ENCODE data around the gene ERAP2. TPM values are rescaled to one million over a fixed set of nuclear protein-coding genes. Genes with fewer than 3 reads are reported as not detected.

The ERAP2 gene
- total and polyA plus RNA-seq, 8 donors = 0.68 to 26.8 (median 12.4) TPM

DNA sequence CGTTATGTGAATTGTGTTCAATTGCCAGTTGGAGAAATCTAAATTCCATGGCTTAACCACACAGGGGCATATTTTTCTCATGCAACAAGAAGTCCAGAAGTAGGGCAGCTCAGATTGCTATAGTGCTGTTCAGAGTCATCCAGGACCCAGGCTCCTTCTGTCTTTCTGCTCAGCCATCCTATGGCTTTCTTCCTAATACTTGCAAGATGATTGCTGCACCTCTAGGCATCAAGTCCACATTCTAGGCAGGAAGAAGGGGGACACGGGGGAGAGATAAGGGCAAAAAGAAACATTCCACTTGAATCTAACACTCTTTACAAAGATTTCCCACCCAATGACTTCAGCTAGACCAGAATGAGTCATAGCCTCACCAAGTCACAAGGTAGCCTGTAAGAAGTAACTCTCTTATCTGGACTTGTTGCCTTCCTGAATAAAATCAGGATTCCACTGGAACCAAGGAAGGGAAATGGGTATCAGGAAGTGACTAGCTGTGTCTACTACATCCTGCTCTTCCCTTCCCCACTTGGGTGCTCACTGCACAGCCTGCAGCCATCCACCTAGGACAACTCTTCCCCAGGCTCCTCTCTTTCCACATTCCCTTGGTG, 5.3 kb downstream of the ERAP2 start:
- Histone ChIP-seq H3K9me3 (no peaks in the 10 kb centered on the region), H3K36me3 (peaks cover 0 to 33% (median 16%) of the 10 kb centered on the region in 4 donors), H3K27ac (peak overlapping the region in 1 of 5 donors; percentile 54), H3K4me3 (peak overlapping the region in 1 of 4 donors; percentile 20), H3K27me3 (no peaks in the 10 kb centered on the region), H3K4me1 (peaks cover 10 to 66% (median 40%) of the 10 kb centered on the region in 4 donors)
- 56 to 71% (median 60%) methylated on average over 2 of the region's 2 CpGs for WGBS, 5 donors
- intact Hi-C loops (cut with DNase I; ENCODE audit: low total_unique reads) = no loop called here
- TF ChIP-seq POLR2AphosphoS5 (IDR thresholded peaks at IDR 0.05) = peak in 1 of 3 donors; percentile 27
- TF ChIP-seq, protein P1, sequence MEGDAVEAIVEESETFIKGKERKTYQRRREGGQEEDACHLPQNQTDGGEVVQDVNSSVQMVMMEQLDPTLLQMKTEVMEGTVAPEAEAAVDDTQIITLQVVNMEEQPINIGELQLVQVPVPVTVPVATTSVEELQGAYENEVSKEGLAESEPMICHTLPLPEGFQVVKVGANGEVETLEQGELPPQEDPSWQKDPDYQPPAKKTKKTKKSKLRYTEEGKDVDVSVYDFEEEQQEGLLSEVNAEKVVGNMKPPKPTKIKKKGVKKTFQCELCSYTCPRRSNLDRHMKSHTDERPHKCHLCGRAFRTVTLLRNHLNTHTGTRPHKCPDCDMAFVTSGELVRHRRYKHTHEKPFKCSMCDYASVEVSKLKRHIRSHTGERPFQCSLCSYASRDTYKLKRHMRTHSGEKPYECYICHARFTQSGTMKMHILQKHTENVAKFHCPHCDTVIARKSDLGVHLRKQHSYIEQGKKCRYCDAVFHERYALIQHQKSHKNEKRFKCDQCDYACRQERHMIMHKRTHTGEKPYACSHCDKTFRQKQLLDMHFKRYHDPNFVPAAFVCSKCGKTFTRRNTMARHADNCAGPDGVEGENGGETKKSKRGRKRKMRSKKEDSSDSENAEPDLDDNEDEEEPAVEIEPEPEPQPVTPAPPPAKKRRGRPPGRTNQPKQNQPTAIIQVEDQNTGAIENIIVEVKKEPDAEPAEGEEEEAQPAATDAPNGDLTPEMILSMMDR (IDR thresholded peaks at IDR 0.05) = no peak
- DNase-seq = peak in 1 of 2 donors; percentile 32

GRCh38 chr5:96883871-96884270, 7.6 kb downstream of the ERAP2 start:
- Histone ChIP-seq H3K27ac (no peak overlapping the region), H3K4me3 (no peak overlapping the region), H3K4me1 (peaks cover 10 to 53% (median 35%) of the 10 kb centered on the region in 4 donors), H3K36me3 (peaks cover 0 to 46% (median 26%) of the 10 kb centered on the region in 4 donors), H3K27me3 (no peaks in the 10 kb centered on the region), H3K9me3 (no peaks in the 10 kb centered on the region)
- TF ChIP-seq EP300 (IDR thresholded peaks at IDR 0.05) (no peak), POLR2AphosphoS5 (IDR thresholded peaks at IDR 0.05) (no peak), POLR2A (IDR thresholded peaks at IDR 0.05) (no peak)
- TF ChIP-seq, protein P1 (IDR thresholded peaks at IDR 0.05) = no peak
- DNase-seq = no peak
- intact Hi-C loops (cut with DNase I; ENCODE audit: low total_unique reads) = no loop called here
- 85 to 93% (median 88%) methylated on average over 3 of the region's 3 CpGs for WGBS, 5 donors

DNA sequence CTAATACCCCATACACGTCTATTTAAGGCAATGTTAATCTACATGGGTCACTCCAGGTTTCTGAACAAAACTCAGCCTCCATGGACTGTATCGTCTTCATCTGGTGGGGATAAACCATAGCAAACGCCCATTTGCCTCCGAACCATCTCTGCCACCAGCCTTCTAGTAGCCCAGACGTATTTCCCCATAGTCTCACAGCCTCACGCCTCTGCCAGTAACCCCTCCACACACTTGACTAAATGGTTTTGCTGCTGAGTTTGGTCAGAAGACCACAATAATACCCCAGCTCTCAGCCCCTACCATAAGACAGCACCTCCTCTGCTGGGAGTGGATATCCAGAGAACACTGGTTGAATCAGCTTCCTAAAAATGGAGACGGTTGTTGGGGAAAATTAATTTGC, 8.7 kb downstream of the ERAP2 start:
- H3K27ac ChIP-seq = peak overlapping the region in 1 of 5 donors; percentile 10
- TF ChIP-seq, protein P1 (IDR thresholded peaks at IDR 0.05) = no peak
- no peak for TF ChIP-seq EP300 (IDR thresholded peaks at IDR 0.05)
- intact Hi-C loops (cut with DNase I; ENCODE audit: low total_unique reads) = no loop called here
- H3K4me1 ChIP-seq = peaks cover 10 to 46% (median 34%) of the 10 kb centered on the region in 4 donors
- WGBS, 5 donors = 88 to 93% (median 90%) methylated on average over 7 of the region's 7 CpGs
- no peak for DNase-seq
- H3K36me3 ChIP-seq = peaks cover 0 to 56% (median 36%) of the 10 kb centered on the region in 4 donors
- H3K9me3 ChIP-seq = no peaks in the 10 kb centered on the region
- H3K27me3 ChIP-seq = no peaks in the 10 kb centered on the region
- no peak overlapping the region for H3K4me3 ChIP-seq

DNA sequence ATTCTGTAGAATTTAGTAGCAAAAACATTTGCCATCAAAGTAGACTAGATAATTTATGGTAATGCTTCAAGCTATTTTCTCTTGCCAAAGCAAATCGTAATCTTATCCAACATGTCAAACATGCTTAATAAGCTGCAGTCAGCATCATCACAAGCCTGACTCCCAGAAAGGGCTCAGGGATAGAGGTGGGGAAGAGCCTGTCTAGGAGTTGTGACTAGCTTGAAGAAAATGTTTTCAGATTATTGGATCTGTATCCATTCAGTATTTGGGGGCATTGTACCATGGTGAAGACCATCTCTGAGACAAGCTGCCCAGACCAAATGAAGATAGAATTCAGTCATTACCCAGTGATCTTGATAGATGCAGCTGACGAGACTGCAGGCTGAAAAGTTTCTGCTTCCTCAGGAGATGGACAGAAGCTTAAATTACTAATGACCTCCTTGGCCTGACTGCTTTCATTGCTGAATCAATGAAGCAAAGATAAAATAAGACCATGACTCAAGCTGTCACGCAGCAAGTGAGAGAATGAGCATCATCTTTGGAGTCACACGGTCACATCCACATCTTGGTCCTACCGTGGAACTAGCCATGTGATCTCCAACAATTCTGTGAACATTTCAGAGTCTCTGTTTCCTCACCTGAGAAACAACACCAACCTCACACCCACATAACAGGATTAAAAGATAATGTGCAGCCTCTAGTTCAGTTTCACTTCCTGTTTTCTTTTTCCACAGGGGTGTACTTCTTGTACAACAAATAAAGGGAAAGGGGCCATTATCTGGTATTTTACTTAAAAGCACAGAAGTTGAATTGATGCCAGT, 9.4 kb downstream of the ERAP2 start:
- WGBS, 5 donors = 62 to 70% (median 65%) methylated on average over 5 of the region's 5 CpGs
- no peak for TF ChIP-seq POLR2A (IDR thresholded peaks at IDR 0.05)
- TF ChIP-seq EP300 (IDR thresholded peaks at IDR 0.05) = no peak
- no peak for TF ChIP-seq POLR2AphosphoS5 (IDR thresholded peaks at IDR 0.05)
- TF ChIP-seq, protein P1 (IDR thresholded peaks at IDR 0.05) = no peak
- peak in 1 of 2 donors; percentile 47 for DNase-seq
- intact Hi-C loops (cut with DNase I; ENCODE audit: low total_unique reads) = no loop called here
- Histone ChIP-seq H3K9me3 (no peaks in the 10 kb centered on the region), H3K4me1 (peaks cover 10 to 40% (median 30%) of the 10 kb centered on the region in 4 donors), H3K4me3 (no peak overlapping the region), H3K27ac (peak overlapping the region in 1 of 5 donors; percentile 10), H3K27me3 (no peaks in the 10 kb centered on the region), H3K36me3 (peaks cover 0 to 63% (median 41%) of the 10 kb centered on the region in 4 donors)
